Calu3 (cell line): Measurements from ENCODE around the gene ITGA11. TPM values are rescaled to one million over a fixed set of nuclear protein-coding genes. Genes with fewer than 3 reads are reported as not detected.

Source experiments
- BruUV-seq: library from RNA; stranded (reverse); fragments of 400-500 nt; replicated peaks from 2 replicates; lab custom pipeline; 2021; lab: Mats Ljungman, UMichigan
- CTCF ChIA-PET: fragments of 300-600 bp; sonication (Branson Sonifier 250); formaldehyde crosslinking; loops from one replicate; lab custom pipeline; 2022; ENCODE audit warnings: antibody characterized with exemption; lab: Charles Lee
- DNase-seq: peaks from one replicate; pipeline ENCODE4 v3.0.0; 2022
- H3K27ac Mint-ChIP-seq: one replicate; pipeline ENCODE4 v1.8.0; 2022; ENCODE audit warnings: mixed read lengths; ENCODE audit not compliant: unreplicated experiment
- H3K27me3 Mint-ChIP-seq: one replicate; pipeline ENCODE4 v1.8.0; 2022; ENCODE audit warnings: mixed read lengths; ENCODE audit not compliant: unreplicated experiment
- H3K36me3 Mint-ChIP-seq: one replicate; pipeline ENCODE4 v1.8.0; 2022; ENCODE audit warnings: mild to moderate bottlenecking, moderate library complexity, mixed read lengths; ENCODE audit not compliant: insufficient read depth, unreplicated experiment
- H3K4me1 Mint-ChIP-seq: one replicate; pipeline ENCODE4 v1.8.0; 2022; ENCODE audit warnings: mild to moderate bottlenecking, low read depth, mixed read lengths; ENCODE audit not compliant: unreplicated experiment
- H3K4me3 Mint-ChIP-seq: one replicate; pipeline ENCODE4 v1.8.0; 2022; ENCODE audit warnings: mild to moderate bottlenecking, low read depth, moderate library complexity, mixed read lengths; ENCODE audit not compliant: unreplicated experiment
- H3K9me3 Mint-ChIP-seq: one replicate; pipeline ENCODE4 v1.8.0; 2022; ENCODE audit warnings: low read depth, mixed read lengths; ENCODE audit not compliant: unreplicated experiment
- intact Hi-C: fragments of 100-400 bp; cut with micrococcal nuclease; formaldehyde crosslinking; loops from one replicate; pipeline ENCODE4 v1.10.0; 2022; ENCODE audit not compliant: unreplicated experiment
- total RNA-seq: library from RNA; stranded (reverse); gene quantifications from 2 replicates; pipeline ENCODE4 v1.2.3, GENCODE V29; 2022
- TF ChIP-seq, protein P1 (sequence below): fragments of 200-600 bp; IDR thresholded peaks from one replicate; pipeline ENCODE4 v1.8.0; 2022; ENCODE audit warnings: antibody characterized with exemption; ENCODE audit not compliant: unreplicated experiment

Gene ITGA11
- total RNA-seq, 1 experiment from 2014 or later, result not detected

DNA sequence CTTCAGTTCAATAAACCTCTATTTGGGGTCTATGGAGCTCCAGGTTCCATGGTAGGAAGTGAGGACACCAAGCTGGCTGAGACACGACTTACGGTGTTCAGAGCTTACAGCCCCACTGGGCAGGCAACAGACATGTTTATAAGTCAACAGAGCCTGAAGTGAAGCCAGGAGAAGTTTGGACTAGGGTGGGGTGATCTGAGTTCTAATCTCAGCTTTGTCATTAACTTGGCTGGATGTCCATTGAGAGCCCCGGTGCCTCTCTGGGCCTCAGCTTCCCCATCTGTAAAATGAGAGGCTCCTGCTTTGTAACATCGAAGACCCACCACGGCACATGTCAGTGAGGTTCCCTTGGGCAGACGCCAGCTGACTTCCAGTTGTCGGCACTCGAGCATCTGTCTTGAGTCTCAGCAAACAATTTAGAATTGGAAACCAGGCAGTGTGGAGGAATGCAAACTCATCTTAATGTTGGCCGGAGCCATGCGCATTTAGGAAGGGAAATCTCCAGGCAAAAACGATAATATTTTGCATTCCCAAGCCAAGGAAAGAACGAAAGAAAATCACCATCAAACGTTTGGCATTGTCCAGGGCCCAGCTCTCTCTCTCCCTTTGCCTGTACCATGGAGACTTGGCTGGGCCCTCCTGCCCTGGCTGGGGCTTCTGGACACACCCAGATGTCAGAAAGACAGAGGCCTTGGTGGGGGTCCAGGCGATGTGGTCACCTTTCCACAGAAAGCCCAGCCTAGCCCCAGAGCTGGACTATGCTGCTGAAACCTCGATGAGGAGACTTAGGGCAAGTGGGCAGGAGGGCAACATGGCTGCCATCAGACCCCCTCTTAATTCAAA, 18.4 kb downstream of the ITGA11 start:
- Mint-ChIP-seq H3K4me1 (no peaks in the 10 kb centered on the region), H3K9me3 (no peaks in the 10 kb centered on the region), H3K36me3 (no peaks in the 10 kb centered on the region), H3K27ac (no peak overlapping the region), H3K27me3 (peaks cover 13% of the 10 kb centered on the region), H3K4me3 (no peak overlapping the region)
- CTCF ChIA-PET, result interaction anchor here (0.6 to 1.5 kb wide), 2 partner anchors 10 to 1467 kb away, joined by 5 to 6 read pairs; no protein-coding TSS in a partner anchor
- no peak for DNase-seq
- TF ChIP-seq, protein P1, sequence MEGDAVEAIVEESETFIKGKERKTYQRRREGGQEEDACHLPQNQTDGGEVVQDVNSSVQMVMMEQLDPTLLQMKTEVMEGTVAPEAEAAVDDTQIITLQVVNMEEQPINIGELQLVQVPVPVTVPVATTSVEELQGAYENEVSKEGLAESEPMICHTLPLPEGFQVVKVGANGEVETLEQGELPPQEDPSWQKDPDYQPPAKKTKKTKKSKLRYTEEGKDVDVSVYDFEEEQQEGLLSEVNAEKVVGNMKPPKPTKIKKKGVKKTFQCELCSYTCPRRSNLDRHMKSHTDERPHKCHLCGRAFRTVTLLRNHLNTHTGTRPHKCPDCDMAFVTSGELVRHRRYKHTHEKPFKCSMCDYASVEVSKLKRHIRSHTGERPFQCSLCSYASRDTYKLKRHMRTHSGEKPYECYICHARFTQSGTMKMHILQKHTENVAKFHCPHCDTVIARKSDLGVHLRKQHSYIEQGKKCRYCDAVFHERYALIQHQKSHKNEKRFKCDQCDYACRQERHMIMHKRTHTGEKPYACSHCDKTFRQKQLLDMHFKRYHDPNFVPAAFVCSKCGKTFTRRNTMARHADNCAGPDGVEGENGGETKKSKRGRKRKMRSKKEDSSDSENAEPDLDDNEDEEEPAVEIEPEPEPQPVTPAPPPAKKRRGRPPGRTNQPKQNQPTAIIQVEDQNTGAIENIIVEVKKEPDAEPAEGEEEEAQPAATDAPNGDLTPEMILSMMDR, result no peak
- BruUV-seq, result no TSS peak
- intact Hi-C loops, result no loop called here

DNA sequence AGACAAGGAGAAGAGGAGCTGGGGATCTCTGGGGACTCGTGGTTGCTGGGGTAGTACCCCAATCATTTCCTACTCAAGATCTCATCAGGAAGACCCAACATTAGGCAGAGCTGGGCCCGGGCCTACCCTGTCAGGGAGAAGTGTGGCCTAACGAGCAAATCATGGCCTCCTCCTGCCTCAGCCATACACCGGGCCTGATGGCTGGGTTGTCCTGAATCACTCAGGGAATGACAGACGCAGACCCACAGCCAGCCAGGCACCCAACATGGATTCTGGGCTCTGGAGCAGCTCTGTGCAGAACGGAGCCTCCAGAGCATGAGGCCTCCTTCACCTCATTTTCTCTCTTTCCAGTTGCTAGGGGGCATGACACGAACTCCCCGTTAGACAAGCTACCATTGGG, 19.7 kb downstream of the ITGA11 start:
- intact Hi-C loops, result no loop called here
- DNase-seq, result no peak
- Mint-ChIP-seq H3K36me3 (no peaks in the 10 kb centered on the region), H3K9me3 (no peaks in the 10 kb centered on the region), H3K4me3 (no peak overlapping the region), H3K4me1 (no peaks in the 10 kb centered on the region), H3K27ac (no peak overlapping the region), H3K27me3 (peaks cover 4% of the 10 kb centered on the region)
- TF ChIP-seq, protein P1, result no peak
- no TSS peak for BruUV-seq
- CTCF ChIA-PET, result interaction anchor here (0.6 to 0.7 kb wide), 2 partner anchors 16 to 17 kb away, joined by 5 to 6 read pairs; no protein-coding TSS in a partner anchor

DNA sequence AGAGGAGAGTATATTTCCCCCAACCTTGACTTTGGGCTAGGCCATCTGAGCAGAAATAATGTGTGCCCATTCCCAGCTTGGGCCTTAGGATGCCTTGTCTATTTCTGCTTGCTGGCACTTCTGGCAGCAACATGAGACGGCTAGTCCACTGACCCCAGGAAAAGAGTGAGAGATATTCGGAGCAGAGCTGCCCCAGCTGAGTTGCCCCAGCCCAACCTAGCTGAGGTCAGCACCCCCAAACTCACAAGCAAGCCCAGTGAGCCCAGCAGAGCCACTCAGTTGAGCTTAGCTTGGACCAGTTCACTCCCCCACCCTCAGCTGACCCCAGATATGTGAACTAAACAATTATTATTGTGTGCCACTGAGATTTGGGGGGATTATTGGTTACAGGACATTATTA, 20.2 kb downstream of the ITGA11 start:
- H3K9me3 Mint-ChIP-seq, result no peaks in the 10 kb centered on the region
- BruUV-seq, result no TSS peak
- no peak for DNase-seq
- TF ChIP-seq, protein P1, result no peak
- no peak overlapping the region for H3K4me3 Mint-ChIP-seq
- CTCF ChIA-PET, result interaction anchor here (0.6 kb wide), 1 partner anchor 16 kb away, joined by 5 read pairs; no protein-coding TSS in a partner anchor
- intact Hi-C loops, result no loop called here
- H3K27ac Mint-ChIP-seq, result no peak overlapping the region
- no peaks in the 10 kb centered on the region for H3K27me3 Mint-ChIP-seq
- no peaks in the 10 kb centered on the region for H3K4me1 Mint-ChIP-seq
- H3K36me3 Mint-ChIP-seq, result no peaks in the 10 kb centered on the region

DNA sequence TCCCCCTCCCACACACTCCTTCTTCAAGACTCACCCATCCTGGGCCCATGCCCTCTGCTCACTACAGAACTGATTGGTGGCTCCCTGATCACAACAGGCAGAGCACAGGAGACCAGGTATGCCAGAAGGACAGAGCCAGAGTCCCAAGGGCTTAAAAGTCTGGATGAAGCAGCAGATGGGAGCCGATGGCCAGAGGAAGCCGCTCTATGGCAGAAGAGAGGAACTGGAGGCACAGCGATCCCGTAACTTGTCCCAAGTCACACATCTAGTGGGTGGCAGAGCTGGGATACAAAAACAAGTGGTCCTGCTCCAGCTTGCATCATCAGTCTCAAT, 20.7 kb downstream of the ITGA11 start:
- Mint-ChIP-seq H3K4me1 (no peaks in the 10 kb centered on the region), H3K4me3 (no peak overlapping the region), H3K36me3 (no peaks in the 10 kb centered on the region), H3K27me3 (no peaks in the 10 kb centered on the region), H3K9me3 (no peaks in the 10 kb centered on the region), H3K27ac (no peak overlapping the region)
- no TSS peak for BruUV-seq
- CTCF ChIA-PET, result no interaction called here
- intact Hi-C loops, result no loop called here
- TF ChIP-seq, protein P1, result no peak
- no peak for DNase-seq
